HEK293 (cell line): Measurements from ENCODE around the gene LIN52.

ENCODE experiments used
- CTCF ChIA-PET: fragments of 350-600 bp; formaldehyde crosslinking; extraction: SDS; loops from one replicate; lab custom pipeline; 2021; ENCODE audit warnings: antibody characterized with exemption; lab: Yijun Ruan, JAX
- POLR2A ChIA-PET: fragments of 300-600 bp; formaldehyde crosslinking; extraction: SDS; loops from one replicate; lab custom pipeline; 2020; ENCODE audit warnings: antibody characterized with exemption, inconsistent platforms; lab: Yijun Ruan, JAX
- H3K27ac ChIP-seq: fragments of 200-500 bp; sonication (Bioruptor generic); 2 replicates; pipeline ENCODE4 v1.5.1; 2014; ENCODE audit warnings: low read depth, low read length, control low read depth, inconsistent platforms; ENCODE audit errors: extremely low read depth
- H3K36me3 ChIP-seq, 2 experiments: fragments of 200-500 bp in 1 of 2; sonication (Bioruptor generic) in 1 of 2; 1 replicate in 1 of 2; 2 replicates in 1 of 2; pipeline ENCODE4 v1.5.1; 2014 to 2017; ENCODE audit warnings: inconsistent platforms in 2 of 2, low read length in 2 of 2; ENCODE audit not compliant: control insufficient read depth in 2 of 2, insufficient read depth in 1 of 2
- H3K4me1 ChIP-seq: fragments of 200-500 bp; sonication (Bioruptor generic); 2 replicates; pipeline ENCODE4 v1.5.1; 2014; ENCODE audit warnings: mild to moderate bottlenecking, low read length, inconsistent platforms; ENCODE audit not compliant: control insufficient read depth, insufficient read depth
- H3K4me3 ChIP-seq: 2 replicates; pipeline ENCODE4 v1.5.1; 2011; ENCODE audit warnings: low read depth, mild to moderate bottlenecking, control low read depth, low read length, moderate library complexity
- H3K9me3 ChIP-seq: fragments of 200-500 bp; sonication (Bioruptor generic); 2 replicates; pipeline ENCODE4 v1.5.1; 2014; ENCODE audit warnings: low read depth, low read length, inconsistent platforms; ENCODE audit not compliant: control insufficient read depth, insufficient read depth
- GLI2 ChIP-seq: fragments of 450-650 bp; formaldehyde crosslinking; IDR thresholded peaks from 2 replicates; pipeline ENCODE4; 2017; ENCODE audit warnings: missing biosample characterization, missing genetic modification characterization, low read depth, borderline replicate concordance
- KLF1 ChIP-seq: fragments of 450-650 bp; formaldehyde crosslinking; IDR thresholded peaks from 2 replicates; pipeline ENCODE4 v1.5.1; 2016; ENCODE audit warnings: missing biosample characterization, missing genetic modification characterization
- KLF10 ChIP-seq: fragments of 450-650 bp; IDR thresholded peaks from 2 replicates; pipeline ENCODE4 v1.5.1; 2018; ENCODE audit warnings: missing biosample characterization, mild to moderate bottlenecking, missing genetic modification characterization
- MYNN ChIP-seq: fragments of 450-650 bp; formaldehyde crosslinking; IDR thresholded peaks from 2 replicates; pipeline ENCODE4 v1.5.1; 2016; ENCODE audit warnings: missing biosample characterization, missing genetic modification characterization, borderline replicate concordance
- OVOL3 ChIP-seq: fragments of 450-650 bp; formaldehyde crosslinking; IDR thresholded peaks from 2 replicates; pipeline ENCODE4 v1.5.1; 2016; ENCODE audit warnings: missing biosample characterization, missing genetic modification characterization
- ZBTB7A ChIP-seq: fragments of 450-650 bp; formaldehyde crosslinking; IDR thresholded peaks from 2 replicates; pipeline ENCODE4 v1.5.1; 2016; ENCODE audit warnings: low read depth, missing biosample characterization, missing genetic modification characterization
- ZFP3 ChIP-seq: fragments of 450-650 bp; formaldehyde crosslinking; IDR thresholded peaks from 2 replicates; pipeline ENCODE4 v1.5.1; 2016; ENCODE audit warnings: low read depth, missing biosample characterization, missing genetic modification characterization
- ZNF138 ChIP-seq: fragments of 450-650 bp; formaldehyde crosslinking; IDR thresholded peaks from 2 replicates; pipeline ENCODE4 v1.5.1; 2016; ENCODE audit warnings: missing biosample characterization, missing genetic modification characterization, borderline replicate concordance
- ZNF19 ChIP-seq: fragments of 450-650 bp; formaldehyde crosslinking; IDR thresholded peaks from 2 replicates; pipeline ENCODE4; 2016; ENCODE audit warnings: missing biosample characterization, missing genetic modification characterization, low read depth
- ZNF302 ChIP-seq: fragments of 450-650 bp; formaldehyde crosslinking; IDR thresholded peaks from 2 replicates; pipeline ENCODE4 v1.5.1; 2016; ENCODE audit warnings: missing biosample characterization, missing genetic modification characterization, low read depth
- ZNF366 ChIP-seq: fragments of 450-650 bp; formaldehyde crosslinking; conservative IDR thresholded peaks from 2 replicates; pipeline ENCODE4 v1.5.1; 2016; ENCODE audit warnings: missing biosample characterization, missing genetic modification characterization
- ZNF488 ChIP-seq: fragments of 450-650 bp; formaldehyde crosslinking; IDR thresholded peaks from 2 replicates; pipeline ENCODE4 v1.5.1; 2016; ENCODE audit warnings: missing biosample characterization, missing genetic modification characterization
- ZNF513 ChIP-seq: fragments of 450-650 bp; IDR thresholded peaks from 2 replicates; pipeline ENCODE4 v1.5.1; 2018; ENCODE audit warnings: missing biosample characterization, missing genetic modification characterization
- ZNF544 ChIP-seq: fragments of 450-650 bp; formaldehyde crosslinking; IDR thresholded peaks from 2 replicates; pipeline ENCODE4 v1.5.0; 2017; ENCODE audit warnings: missing biosample characterization, missing genetic modification characterization
- ZNF558 ChIP-seq: fragments of 450-650 bp; formaldehyde crosslinking; IDR thresholded peaks from 2 replicates; pipeline ENCODE4 v1.5.1; 2016; ENCODE audit warnings: missing biosample characterization, missing genetic modification characterization
- ZNF585B ChIP-seq: fragments of 450-650 bp; formaldehyde crosslinking; IDR thresholded peaks from 2 replicates; pipeline ENCODE4 v1.5.1; 2016; ENCODE audit warnings: missing biosample characterization, missing genetic modification characterization
- ZNF664 ChIP-seq: fragments of 450-650 bp; formaldehyde crosslinking; IDR thresholded peaks from 2 replicates; pipeline ENCODE4 v1.5.1; 2016; ENCODE audit warnings: missing biosample characterization, missing genetic modification characterization
- ZNF707 ChIP-seq: fragments of 450-650 bp; formaldehyde crosslinking; IDR thresholded peaks from 2 replicates; pipeline ENCODE4 v1.5.1; 2016; ENCODE audit warnings: missing biosample characterization, missing genetic modification characterization
- ZSCAN23 ChIP-seq: fragments of 450-650 bp; formaldehyde crosslinking; IDR thresholded peaks from 2 replicates; pipeline ENCODE4 v1.5.1; 2016; ENCODE audit warnings: missing biosample characterization, missing genetic modification characterization
- ZSCAN5A ChIP-seq: fragments of 450-650 bp; formaldehyde crosslinking; IDR thresholded peaks from 2 replicates; pipeline ENCODE4 v1.5.1; 2016; ENCODE audit warnings: missing biosample characterization, missing genetic modification characterization
- ZXDB ChIP-seq: fragments of 450-650 bp; formaldehyde crosslinking; IDR thresholded peaks from 2 replicates; pipeline ENCODE4 v1.5.1; 2016; ENCODE audit warnings: missing biosample characterization, missing genetic modification characterization
- TF ChIP-seq, protein P1 (sequence below): fragments of 450-650 bp; formaldehyde crosslinking; IDR thresholded peaks from 2 replicates; pipeline ENCODE4 v1.5.1; 2017; ENCODE audit warnings: missing biosample characterization, mild to moderate bottlenecking, missing genetic modification characterization, moderate library complexity
- TF ChIP-seq, protein P2 (sequence below): fragments of 450-650 bp; formaldehyde crosslinking; IDR thresholded peaks from 2 replicates; pipeline ENCODE4 v1.5.1; 2016; ENCODE audit warnings: missing biosample characterization, missing genetic modification characterization, borderline replicate concordance

The LIN52 gene

DNA sequence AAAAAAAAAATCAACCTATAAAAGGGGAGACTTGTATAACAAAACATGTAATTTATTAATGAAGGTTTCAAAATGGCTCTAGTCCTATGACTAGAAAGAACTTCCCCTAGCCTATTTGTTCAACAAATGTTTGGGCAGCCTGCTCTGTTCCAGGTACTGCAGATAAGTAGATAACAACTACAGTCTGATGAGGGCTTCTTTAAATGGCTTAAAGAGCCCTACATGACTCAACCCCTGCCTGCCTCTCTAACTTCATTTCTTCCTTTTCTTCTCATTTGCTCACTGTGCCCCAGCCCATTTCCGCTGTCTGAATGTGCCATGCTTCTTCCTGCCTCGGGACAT, 22.0 kb upstream of the LIN52 start:
- peaks cover 24 to 30% of the 10 kb centered on the region in 2 experiments for H3K36me3 ChIP-seq
- H3K4me3 ChIP-seq: no peak overlapping the region
- H3K4me1 ChIP-seq: 0 out of 2 replicates have a peak, but pooled peaks cover 3% of the 10 kb centered on the region
- no peak overlapping the region for H3K27ac ChIP-seq
- TF ChIP-seq KLF10 (tag by site-specific recombination) (no peak), ZNF544 (no peak), ZNF366 (tag by site-specific recombination) (no peak), ZNF585B (tag by site-specific recombination) (no peak), KLF1 (tag by site-specific recombination) (no peak), ZNF664 (tag by site-specific recombination) (no peak), ZNF488 (tag by site-specific recombination) (no peak), GLI2 (tag by site-specific recombination) (no peak), MYNN (tag by site-specific recombination) (no peak), ZNF138 (tag by site-specific recombination) (no peak), ZFP3 (tag by site-specific recombination) (no peak), ZNF513 (no peak), ZXDB (tag by site-specific recombination) (no peak), ZSCAN5A (tag by site-specific recombination) (no peak), ZNF19 (tag by site-specific recombination) (no peak), ZNF707 (tag by site-specific recombination) (no peak)
- TF ChIP-seq, protein P1, sequence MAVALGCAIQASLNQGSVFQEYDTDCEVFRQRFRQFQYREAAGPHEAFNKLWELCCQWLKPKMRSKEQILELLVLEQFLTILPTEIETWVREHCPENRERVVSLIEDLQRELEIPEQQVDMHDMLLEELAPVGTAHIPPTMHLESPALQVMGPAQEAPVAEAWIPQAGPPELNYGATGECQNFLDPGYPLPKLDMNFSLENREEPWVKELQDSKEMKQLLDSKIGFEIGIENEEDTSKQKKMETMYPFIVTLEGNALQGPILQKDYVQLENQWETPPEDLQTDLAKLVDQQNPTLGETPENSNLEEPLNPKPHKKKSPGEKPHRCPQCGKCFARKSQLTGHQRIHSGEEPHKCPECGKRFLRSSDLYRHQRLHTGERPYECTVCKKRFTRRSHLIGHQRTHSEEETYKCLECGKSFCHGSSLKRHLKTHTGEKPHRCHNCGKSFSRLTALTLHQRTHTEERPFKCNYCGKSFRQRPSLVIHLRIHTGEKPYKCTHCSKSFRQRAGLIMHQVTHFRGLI (tag by site-specific recombination): no peak
- TF ChIP-seq, protein P2, sequence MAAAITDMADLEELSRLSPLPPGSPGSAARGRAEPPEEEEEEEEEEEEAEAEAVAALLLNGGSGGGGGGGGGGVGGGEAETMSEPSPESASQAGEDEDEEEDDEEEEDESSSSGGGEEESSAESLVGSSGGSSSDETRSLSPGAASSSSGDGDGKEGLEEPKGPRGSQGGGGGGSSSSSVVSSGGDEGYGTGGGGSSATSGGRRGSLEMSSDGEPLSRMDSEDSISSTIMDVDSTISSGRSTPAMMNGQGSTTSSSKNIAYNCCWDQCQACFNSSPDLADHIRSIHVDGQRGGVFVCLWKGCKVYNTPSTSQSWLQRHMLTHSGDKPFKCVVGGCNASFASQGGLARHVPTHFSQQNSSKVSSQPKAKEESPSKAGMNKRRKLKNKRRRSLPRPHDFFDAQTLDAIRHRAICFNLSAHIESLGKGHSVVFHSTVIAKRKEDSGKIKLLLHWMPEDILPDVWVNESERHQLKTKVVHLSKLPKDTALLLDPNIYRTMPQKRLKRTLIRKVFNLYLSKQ (tag by site-specific recombination): no peak
- TF ChIP-seq, all 188 proteins: peak for 0
- H3K9me3 ChIP-seq: no peaks in the 10 kb centered on the region
- POLR2A ChIA-PET: no interaction called here
- CTCF ChIA-PET: no interaction called here

GRCh38 chr14:74064426-74064825, 20.3 kb upstream of the LIN52 start:
- TF ChIP-seq ZNF558 (tag by site-specific recombination) (no peak), ZSCAN23 (no peak), ZBTB7A (tag by site-specific recombination) (no peak), ZNF302 (tag by site-specific recombination) (no peak), OVOL3 (tag by site-specific recombination) (no peak)
- CTCF ChIA-PET: no interaction called here

More at GRCh38 chr14:74064426-74064825, 20.3 kb upstream of the LIN52 start:
- Histone ChIP-seq H3K36me3 (peaks cover 24 to 34% of the 10 kb centered on the region in 2 experiments), H3K27ac (no peak overlapping the region), H3K4me3 (no peak overlapping the region), H3K9me3 (no peaks in the 10 kb centered on the region), H3K4me1 (0 out of 2 replicates have a peak, but pooled peaks cover 3% of the 10 kb centered on the region)
- POLR2A ChIA-PET: no interaction called here
